ENCODE results near the gene ALDH1B1. TPM values are rescaled to one million over a fixed set of nuclear protein-coding genes. Genes with fewer than 3 reads are reported as not detected.

ALDH1B1 gene
- total and polyA plus RNA-seq, 10 of the 15 experiments (the other 5 are each of a cell fraction or from before 2014, with no cell fraction given): 8.6 to 38.5 (median 30.9) TPM

DNA sequence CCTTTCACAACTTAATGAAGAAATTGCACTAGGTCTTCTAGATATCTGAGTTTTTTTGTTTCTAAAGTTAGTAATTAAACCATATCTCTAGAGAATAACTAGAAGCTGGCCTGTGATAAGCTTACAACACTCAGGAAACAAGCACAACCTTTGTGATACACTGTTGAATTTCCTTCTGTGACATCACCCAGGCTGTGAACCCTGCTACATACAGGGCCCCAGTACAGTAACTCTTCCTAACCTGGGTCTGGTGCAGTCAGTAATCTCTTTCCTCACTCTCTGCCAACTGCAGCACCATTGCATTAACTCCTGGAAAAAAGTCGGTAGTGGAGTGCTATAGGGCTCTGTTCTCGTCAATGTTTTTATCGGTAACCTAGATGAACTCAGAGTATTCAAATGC lies 42.4 kb downstream of the ALDH1B1 start (continued):
- no peak for TF ChIP-seq RELB (IDR thresholded peaks at IDR 0.05; ENCODE audit: low read depth)
- no peak for TF ChIP-seq MYB (IDR thresholded peaks at IDR 0.05; ENCODE audit: borderline replicate concordance, low read depth, low read length)

DNA sequence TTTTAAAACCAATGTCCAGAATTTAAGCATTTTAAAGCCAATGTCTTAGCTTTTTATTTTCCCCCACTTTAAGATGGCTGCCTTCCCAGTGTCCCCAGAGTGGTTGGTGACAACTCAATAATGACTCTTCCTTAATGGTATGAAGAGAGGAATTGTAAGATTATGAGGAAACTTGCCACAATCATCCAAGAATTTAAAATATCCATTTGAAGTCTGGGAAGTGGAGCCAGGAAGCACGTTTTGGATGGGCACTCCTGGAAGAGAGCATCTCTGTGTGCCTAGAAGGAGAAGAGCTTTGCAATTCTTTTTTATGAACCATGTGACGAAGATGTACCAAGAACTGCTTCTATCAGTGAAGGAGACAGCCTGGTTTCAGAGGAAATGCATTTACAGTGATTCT lies 43.0 kb downstream of the ALDH1B1 start:
- in situ Hi-C loops (cut with MboI): no loop called here
- BruUV-seq (replicated peaks): no TSS peak
- H3K27ac ChIP-seq (ENCODE audit: control insufficient read depth, insufficient read depth): no peak overlapping the region
- 0% methylated on average over 2 of the region's 2 CpGs for WGBS (ENCODE audit: insufficient coverage, insufficient replicate concordance, low lambda C conversion rate, missing lambda C conversion rate)
- no peaks in the 10 kb centered on the region for H4K20me1 ChIP-seq (ENCODE audit: control insufficient read depth, insufficient read depth)
- SMC1A ChIA-PET (ENCODE audit: uncharacterized antibody, unreplicated experiment): interaction anchor here (0.9 to 4.1 kb wide), 3 partner anchors 8 to 47 kb away, joined by 3 to 16 read pairs (median 3); no protein-coding TSS in a partner anchor
- H3K9me3 ChIP-seq (replicated peaks; ENCODE audit: control insufficient read depth, insufficient read depth, low read length): no peaks in the 10 kb centered on the region
- H3K79me2 ChIP-seq (ENCODE audit: control insufficient read depth, insufficient read depth, low read length): no peaks in the 10 kb centered on the region
- ATAC-seq (no peak), DNase-seq (ENCODE audit: low read depth, low spot score) (no peak), FAIRE-seq (no peak)
- no peaks in the 10 kb centered on the region for H3K36me3 ChIP-seq (ENCODE audit: control insufficient read depth in 2 of 2, insufficient read depth in 2 of 2, low read length in 1 of 2)
- no peak overlapping the region for H3K9ac ChIP-seq (ENCODE audit: control insufficient read depth, insufficient read depth, low read length)
- H3K4me1 ChIP-seq (ENCODE audit: control insufficient read depth, insufficient read depth, low read length): no peaks in the 10 kb centered on the region
- POLR2A ChIA-PET: interaction anchor here (0.6 kb wide), 1 partner anchor 16 kb away, joined by 6 read pairs; no protein-coding TSS in a partner anchor
- RAD21 ChIA-PET (ENCODE audit: unreplicated experiment): no interaction called here
- H3K27me3 ChIP-seq (replicated peaks in 1 of 2; ENCODE audit: control insufficient read depth in 2 of 2, insufficient read depth in 2 of 2, low read length in 1 of 2): no peaks in the 10 kb centered on the region
- H2AFZ ChIP-seq (ENCODE audit: control insufficient read depth, low read depth, low read length): no peak overlapping the region
- intact Hi-C loops (cut with micrococcal nuclease; ENCODE audit: unreplicated experiment): no loop called here
- CTCF ChIA-PET: interaction anchor here (1.0 to 7.2 kb wide), 4 partner anchors 8 to 66 kb away, joined by 3 to 66 read pairs (median 4); no protein-coding TSS in a partner anchor
- H3K4me2 ChIP-seq (ENCODE audit: control insufficient read depth, insufficient read depth): no peak overlapping the region
- H3K4me3 ChIP-seq: no peak overlapping the region
- no peak for TF ChIP-seq TBL1XR1 (IDR thresholded peaks at IDR 0.05; ENCODE audit: low read depth, low read length)
- no peak for TF ChIP-seq STAT3 (IDR thresholded peaks at IDR 0.05; ENCODE audit: low read depth, low read length)
- no peak for TF ChIP-seq ZBTB33 (IDR thresholded peaks at IDR 0.05)
- no peak for TF ChIP-seq SIN3A (IDR thresholded peaks at IDR 0.05; ENCODE audit: low read depth, low read length)
- TF ChIP-seq, protein P1, sequence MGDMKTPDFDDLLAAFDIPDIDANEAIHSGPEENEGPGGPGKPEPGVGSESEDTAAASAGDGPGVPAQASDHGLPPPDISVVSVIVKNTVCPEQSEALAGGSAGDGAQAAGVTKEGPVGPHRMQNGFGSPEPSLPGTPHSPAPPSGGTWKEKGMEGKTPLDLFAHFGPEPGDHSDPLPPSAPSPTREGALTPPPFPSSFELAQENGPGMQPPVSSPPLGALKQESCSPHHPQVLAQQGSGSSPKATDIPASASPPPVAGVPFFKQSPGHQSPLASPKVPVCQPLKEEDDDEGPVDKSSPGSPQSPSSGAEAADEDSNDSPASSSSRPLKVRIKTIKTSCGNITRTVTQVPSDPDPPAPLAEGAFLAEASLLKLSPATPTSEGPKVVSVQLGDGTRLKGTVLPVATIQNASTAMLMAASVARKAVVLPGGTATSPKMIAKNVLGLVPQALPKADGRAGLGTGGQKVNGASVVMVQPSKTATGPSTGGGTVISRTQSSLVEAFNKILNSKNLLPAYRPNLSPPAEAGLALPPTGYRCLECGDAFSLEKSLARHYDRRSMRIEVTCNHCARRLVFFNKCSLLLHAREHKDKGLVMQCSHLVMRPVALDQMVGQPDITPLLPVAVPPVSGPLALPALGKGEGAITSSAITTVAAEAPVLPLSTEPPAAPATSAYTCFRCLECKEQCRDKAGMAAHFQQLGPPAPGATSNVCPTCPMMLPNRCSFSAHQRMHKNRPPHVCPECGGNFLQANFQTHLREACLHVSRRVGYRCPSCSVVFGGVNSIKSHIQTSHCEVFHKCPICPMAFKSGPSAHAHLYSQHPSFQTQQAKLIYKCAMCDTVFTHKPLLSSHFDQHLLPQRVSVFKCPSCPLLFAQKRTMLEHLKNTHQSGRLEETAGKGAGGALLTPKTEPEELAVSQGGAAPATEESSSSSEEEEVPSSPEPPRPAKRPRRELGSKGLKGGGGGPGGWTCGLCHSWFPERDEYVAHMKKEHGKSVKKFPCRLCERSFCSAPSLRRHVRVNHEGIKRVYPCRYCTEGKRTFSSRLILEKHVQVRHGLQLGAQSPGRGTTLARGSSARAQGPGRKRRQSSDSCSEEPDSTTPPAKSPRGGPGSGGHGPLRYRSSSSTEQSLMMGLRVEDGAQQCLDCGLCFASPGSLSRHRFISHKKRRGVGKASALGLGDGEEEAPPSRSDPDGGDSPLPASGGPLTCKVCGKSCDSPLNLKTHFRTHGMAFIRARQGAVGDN (IDR thresholded peaks at IDR 0.05): no peak
- TF ChIP-seq YBX1 (IDR thresholded peaks at IDR 0.05): no peak
- no peak for TF ChIP-seq MYC (IDR thresholded peaks at IDR 0.05; ENCODE audit: insufficient read depth, insufficient read length, insufficient replicate concordance, low read length, severe bottlenecking)
- no peak for TF ChIP-seq NFYA (IDR thresholded peaks at IDR 0.05; ENCODE audit: borderline replicate concordance, low read depth, low read length)
- no peak for TF ChIP-seq BRCA1 (IDR thresholded peaks at IDR 0.05; ENCODE audit: low read depth, low read length)
- no peak for TF ChIP-seq RAD21 (IDR thresholded peaks at IDR 0.05; ENCODE audit: insufficient read depth, low read depth, low read length)
- TF ChIP-seq, protein P2, sequence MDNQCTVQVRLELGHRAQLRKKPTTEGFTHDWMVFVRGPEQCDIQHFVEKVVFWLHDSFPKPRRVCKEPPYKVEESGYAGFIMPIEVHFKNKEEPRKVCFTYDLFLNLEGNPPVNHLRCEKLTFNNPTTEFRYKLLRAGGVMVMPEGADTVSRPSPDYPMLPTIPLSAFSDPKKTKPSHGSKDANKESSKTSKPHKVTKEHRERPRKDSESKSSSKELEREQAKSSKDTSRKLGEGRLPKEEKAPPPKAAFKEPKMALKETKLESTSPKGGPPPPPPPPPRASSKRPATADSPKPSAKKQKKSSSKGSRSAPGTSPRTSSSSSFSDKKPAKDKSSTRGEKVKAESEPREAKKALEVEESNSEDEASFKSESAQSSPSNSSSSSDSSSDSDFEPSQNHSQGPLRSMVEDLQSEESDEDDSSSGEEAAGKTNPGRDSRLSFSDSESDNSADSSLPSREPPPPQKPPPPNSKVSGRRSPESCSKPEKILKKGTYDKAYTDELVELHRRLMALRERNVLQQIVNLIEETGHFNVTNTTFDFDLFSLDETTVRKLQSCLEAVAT (IDR thresholded peaks at IDR 0.05): no peak
